Ramos (cell line): ENCODE results near the gene PRKG1.
"Not testable (repeated sequence)": the region's sequence is repeated elsewhere in the genome, so short reads cannot be mapped to it uniquely, and the experiment has no call there.

Experiments
- in situ Hi-C: fragments of 300-500 bp; cut with MboI; formaldehyde crosslinking; loops from one replicate; pipeline ENCODE4 v1.14.3; 2022; ENCODE audit warnings: low sequenced_read_pairs; ENCODE audit not compliant: unreplicated experiment

Gene PRKG1

DNA sequence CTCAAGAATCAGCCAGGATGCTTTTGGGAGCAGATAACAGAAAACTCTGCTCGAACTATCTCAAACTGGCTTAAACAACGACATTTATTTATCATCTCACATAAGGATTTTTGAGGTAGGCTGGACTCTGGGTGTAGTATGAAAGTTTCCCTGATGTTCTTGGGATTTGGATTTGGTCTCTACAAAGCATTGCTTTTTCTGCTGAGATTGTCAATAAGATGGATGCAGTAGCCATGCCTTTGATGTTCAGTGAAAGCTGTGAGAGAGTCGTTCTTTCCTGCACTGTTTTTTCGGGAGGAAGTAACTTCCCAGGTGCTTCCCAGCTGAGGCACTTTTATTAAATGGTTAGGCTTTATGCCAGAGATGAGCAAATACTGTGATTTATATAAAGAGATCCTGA is 181.1 kb downstream of the PRKG1 start:
- in situ Hi-C loops = no loop called here

DNA sequence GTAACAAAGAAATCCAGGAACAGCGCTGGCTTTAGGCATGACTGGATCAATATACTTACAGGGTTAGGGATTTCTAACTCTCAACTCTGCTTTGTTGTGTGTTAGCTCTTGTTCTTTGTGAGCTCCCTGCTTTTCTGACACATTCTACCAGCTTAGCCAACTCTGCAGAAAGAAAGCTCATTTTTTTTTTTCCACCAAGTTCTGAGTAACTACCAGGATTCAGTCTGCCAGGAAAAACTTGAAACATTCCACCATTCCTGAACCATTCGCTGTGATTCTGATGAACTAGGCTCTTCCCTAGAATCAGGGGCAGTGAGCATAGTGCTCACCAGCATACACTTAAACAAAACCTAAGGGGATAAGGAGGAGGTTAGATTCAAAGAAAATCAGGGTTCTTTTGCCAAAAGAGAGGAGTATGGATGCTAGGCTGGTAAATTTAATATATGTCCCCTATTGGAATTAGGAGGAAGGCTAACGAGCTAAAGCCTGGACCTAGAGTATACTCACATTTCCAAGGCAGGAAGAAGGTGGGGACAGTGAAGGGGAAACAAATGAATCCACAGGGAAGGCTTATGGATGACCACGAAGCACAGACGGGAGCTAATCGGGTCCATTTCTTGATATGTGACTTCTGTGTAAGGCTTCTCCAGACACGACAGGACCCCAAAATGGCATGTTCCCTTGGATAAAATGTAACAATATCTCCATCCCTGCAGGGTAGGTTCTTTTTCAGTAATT is 183.4 kb downstream of the PRKG1 start:
- in situ Hi-C loops = no loop called here

DNA sequence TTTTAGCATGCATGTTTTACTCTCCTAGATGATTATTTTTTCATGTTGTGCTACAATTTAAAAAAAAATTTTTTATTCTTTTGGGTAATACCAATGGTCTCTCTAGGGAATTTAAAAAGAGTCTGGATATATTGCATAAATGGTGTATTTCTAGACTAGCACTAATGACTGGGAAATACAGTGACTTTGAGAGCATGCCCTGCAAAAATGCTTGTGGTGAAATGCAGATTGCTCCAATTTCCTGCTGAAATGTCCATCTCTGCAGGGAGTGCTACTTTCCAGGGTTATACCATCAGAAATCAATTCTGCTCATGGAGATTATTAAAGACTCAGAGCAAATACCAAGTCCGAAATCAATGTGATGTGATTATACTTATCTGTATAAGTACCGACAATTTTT is 186.1 kb downstream of the PRKG1 start:
- in situ Hi-C loops = no loop called here

DNA sequence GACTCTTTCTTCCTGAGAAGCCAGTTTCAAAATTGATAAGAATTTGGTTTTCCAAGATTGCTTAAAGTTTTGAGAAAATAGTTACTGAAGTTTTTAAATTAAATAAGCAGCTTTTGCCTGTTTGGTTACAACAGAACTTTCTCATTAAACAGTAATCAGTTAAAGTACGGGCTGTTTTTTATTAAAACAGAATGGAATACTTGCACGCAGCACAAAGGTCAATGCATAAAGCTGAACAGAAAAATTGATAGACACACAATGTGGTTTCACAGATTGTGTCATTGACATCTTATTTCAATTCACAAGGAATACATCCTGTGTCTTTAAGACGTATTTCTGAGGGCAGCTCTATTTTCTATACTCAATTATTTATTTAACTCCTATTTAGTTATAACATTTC is 192.2 kb downstream of the PRKG1 start:
- in situ Hi-C loops = no loop called here

DNA sequence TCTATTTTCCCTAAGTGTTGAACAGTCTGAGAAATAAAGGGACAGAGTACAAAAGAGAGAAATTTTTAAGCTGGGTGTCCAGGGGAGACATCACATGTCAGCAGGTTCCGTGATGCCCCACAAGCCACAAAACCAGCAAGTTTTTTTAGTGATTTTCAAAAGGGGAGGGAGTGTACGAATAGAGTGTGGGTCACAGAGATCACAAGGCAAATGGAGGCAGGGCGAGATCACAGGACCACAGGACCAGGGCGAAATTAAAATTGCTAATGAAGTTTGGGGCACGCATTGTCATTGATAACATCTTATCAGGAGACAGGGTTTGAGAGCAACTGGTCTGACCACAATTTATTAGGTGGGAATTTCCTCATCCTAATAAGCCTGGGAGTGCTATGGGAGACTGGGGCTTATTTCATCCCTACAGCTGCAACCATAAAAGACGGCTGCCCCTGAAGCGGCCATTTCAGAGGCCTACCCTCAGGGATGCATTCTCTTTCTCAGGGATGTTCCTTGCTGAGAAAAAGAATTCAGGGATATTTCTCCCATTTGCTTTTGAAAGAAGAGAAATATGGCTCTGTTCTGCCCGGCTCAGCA is 193.8 kb downstream of the PRKG1 start:
- in situ Hi-C loops = not testable (repeated sequence)

DNA sequence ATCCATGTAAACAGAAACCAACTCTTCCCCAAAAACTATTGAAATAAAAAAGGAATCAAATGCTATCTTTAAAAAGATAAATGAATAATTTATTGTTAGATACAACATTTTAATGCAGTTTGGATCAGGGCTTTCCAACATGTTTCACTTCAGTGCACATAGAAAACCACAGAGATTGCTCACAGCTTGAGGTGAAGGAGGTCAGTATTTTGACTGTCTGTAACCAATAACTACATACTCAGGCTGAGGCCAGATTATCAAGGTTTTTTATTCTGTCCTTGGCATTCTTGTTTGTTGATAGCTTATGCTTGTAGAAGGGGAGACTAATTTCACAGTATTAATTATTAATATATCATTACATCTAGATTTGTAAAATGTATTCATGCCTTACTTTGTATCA is 195.5 kb downstream of the PRKG1 start:
- in situ Hi-C loops = no loop called here

DNA sequence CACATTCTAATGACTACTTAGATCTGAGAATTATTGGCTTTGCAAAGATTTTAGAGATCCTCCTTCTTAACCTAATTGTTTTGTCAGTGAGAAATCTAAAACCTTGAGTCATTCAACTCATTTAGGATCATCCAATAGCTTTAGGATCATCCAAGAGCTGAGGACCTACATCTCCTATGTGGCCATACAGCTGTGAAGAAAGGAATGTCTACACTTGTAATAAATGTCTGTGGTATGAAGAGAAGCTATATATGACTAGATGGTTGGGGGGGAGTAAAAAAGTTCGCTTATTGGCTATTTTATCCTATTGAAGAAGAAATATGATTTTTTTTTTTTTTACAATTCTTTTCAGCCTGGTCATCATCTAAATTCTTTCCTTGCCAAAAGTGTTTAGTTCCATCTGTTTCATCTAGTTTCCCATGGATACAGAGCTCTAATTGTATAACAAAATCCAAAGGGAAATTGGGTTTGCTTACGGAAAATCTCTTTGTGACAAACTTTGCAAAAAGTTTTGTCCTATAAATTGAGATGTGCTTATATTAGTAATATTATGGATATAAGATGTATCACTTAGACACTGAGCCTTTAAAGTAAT is 196.7 kb downstream of the PRKG1 start:
- in situ Hi-C loops = no loop called here

DNA sequence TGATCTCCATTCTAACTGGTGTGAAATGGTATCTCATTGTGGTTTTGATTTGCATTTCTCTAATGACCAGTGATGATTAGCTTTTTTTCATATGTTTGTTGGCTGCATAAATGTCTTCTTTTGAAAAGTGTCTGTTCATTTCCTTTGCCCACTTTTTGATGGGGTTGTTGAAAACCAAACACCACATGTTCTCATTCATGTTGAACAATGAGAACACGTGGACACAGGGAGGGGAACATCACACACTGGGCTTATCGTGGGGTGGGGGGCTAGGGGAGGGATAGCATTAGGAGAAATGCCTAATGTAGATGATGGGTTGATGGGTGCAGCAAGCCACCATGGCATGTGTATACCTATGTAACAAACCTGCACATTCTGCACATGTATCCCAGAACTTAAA is 197.8 kb downstream of the PRKG1 start:
- in situ Hi-C loops = not testable (repeated sequence)

DNA sequence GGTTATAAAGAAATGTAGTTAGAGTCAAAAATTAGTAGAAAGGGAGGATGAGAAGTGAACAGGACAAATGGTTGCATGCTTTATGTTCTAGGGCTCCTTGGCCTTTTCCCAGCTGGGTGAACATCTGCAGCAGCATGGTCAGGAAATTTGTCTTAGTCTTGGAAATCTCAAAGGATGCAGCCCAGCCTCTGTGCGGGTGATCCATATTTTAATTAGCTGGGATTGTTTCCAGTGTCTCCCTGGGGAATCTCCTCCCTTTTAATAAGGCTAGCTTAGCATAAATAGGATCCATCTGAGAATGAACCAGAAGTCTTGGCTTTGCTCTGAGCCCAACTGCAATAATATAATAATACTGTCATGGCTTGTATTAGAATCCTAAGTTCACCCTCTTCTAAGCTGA is 198.3 kb downstream of the PRKG1 start:
- in situ Hi-C loops = no loop called here

DNA sequence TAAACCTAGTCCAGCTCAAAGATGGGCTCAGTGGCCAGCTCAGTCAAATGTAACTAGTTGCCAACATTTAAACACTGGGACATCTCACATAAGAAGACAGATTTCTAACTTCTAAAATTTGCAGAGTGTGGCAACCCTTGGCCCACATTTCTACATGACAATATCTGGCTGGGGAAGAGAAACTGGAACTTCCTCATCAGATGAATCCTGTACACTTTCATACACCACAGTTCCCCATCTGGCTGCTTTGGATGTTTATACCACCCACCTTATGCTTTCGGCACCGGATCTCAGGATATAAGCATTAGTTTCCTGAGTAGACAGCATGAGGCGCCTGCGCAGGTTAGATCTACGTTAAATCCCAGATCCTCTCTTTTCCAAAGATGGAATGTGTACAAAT is 199.3 kb downstream of the PRKG1 start:
- in situ Hi-C loops = no loop called here

DNA sequence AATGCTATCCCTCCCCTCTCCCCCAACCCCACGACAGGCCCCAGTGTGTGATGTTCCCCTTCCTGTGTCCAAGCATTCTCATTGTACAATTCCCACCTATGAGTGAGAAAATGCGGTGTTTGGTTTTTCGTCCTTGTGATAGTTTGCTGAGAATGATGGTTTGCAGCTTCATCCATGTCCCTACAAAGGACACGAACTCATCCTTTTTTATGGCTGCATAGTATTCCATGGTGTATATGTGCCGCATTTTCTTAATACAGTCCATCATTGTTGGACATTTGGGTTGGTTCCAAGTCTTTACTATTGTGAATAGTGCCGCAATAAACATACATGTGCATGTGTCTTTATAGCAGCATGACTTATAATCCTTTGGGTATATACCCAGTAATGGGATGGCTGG is 201.8 kb downstream of the PRKG1 start:
- in situ Hi-C loops = not testable (repeated sequence)

DNA sequence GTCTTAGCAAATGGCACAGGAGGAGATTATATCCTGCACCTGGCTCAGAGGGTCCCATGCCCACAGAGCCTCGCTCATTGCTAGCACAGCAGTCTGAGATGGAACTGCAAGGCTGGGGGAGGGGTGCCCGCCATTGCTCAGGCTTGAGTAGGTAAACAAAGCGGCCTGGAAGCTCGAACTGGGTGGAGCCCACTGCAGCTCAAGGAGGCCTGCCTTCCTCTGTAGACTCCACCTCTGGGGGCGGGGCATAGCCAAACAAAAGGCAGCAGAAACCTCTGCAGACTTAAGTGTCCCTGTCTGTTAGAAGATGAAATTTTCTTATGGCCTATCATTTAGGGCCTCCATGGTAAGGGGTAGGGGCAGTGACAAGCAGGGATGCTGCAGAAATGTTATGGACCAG is 207.1 kb downstream of the PRKG1 start:
- in situ Hi-C loops = not testable (repeated sequence)

DNA sequence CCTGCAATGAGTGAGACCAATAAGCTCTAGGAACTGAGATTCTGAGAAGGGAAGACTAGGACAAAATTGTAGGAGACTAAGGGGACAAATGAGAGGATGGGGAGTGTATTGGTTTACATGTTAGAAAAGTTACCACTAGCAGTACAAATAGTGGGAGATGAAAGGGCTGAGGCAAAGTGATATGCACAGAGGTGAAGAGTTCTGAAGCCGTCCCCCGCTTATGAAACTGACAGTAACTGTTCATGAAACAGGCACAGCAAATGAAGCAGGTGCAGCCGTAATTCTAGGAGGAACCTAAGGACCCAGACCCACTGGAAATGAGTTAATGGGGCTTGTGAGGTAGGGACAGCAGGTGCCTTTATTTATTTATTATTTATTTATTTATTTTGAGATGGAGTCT is 211.3 kb downstream of the PRKG1 start:
- in situ Hi-C loops = no loop called here

DNA sequence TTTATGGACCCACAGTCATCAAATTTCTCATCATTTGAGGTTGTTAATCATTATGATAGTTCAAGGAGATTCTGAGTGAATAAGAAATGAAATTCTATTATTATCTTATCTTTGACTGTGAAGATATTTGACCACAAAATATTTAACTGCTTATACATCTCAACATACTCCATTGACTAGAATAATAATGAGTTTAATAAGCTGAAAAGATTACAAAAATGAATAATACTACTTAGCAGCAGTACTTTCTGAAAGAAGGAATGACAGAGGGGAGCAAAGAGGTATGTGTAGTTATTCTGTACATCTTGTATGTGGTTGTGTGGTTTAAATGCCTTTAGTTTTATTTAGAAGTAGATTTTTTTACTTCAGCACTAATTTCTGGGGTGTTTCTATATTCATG is 214.2 kb downstream of the PRKG1 start:
- in situ Hi-C loops = no loop called here

DNA sequence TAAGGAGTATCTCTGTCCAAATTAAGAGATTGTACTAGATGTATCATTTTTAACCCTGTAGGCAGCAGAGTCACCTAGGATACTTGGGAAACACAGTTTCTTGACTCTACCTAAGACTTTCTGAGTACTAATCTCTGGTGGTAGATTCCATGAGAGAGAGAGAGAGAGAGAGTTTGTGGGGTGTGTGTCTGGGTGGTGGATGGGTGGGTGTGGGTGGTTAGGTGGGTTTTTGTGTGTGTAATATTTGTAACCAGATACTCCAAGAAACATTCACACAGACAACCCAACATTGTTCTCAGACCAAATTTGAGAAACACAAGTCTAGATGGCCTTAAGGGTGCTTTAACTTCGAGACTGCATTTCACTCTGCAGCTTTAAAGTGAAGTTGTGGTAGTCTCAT is 215.2 kb downstream of the PRKG1 start:
- in situ Hi-C loops = no loop called here

DNA sequence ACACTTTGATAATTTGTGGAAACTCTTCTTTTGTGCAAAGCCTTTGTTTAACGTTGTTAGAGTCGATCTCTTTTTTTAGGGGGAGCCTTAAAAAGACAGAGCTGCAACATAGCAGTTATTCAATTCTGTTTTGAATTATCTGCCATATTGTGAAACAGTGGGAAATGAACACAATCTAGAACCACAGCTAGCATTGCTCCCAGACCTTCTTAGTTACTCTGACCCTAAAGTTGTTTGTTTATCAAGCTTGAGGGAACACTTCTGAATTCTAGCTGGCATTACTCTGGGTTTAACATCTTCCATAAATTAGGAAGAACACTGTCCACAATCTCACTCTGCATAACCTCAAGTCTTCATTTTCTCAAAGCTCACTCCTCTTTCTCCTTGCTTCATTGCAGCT is 217.7 kb downstream of the PRKG1 start:
- in situ Hi-C loops = no loop called here

DNA sequence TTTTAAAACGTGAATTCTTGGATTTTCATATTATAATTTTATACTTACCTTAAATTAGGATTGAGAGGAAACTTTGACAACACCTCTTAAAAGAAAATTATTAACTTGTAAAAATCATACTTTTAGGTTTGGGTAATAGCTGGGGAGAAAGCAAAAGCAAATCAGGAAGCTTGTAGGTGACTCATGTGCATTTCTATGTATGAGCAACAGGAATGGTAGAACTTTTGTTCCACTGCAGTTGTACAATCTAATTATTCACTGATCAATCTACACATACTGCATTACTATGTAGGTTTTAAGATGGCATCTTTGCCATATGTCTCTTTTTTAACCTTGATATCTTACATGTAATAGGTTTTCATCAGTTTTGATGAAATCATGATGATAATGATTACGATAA is 223.2 kb downstream of the PRKG1 start:
- in situ Hi-C loops = no loop called here

DNA sequence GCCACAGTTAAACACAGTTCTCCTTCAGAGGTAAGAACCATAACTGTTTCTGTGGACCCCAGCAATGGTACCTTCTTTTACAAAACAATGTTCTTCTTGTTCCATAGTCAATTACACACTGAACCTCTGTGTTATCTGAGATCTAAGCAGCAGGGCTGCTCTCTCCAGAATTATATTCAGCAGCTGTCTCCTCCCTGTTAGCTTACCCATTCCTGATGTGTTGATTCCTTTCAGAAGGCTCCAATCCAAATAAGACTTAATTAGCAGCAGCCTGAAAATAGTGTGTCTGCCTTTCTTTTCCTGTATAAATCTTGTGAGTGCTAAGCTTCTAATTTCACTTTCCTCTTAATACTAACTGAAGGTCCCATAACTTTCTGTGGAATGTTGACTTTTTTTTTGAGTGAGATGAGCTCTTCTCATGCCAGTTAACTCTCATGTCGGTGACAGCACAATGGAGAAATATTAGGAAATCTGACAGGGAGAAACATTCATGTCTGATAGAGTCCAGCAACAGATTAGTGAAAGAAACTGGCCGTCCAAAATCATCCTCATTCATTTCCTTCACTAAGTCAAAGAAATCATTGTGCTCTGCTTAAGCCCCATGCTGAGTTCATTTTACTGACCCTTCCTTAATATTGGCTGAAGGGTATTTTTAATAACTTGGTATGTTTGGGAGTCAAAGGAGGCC is 226.5 kb downstream of the PRKG1 start:
- in situ Hi-C loops = no loop called here

DNA sequence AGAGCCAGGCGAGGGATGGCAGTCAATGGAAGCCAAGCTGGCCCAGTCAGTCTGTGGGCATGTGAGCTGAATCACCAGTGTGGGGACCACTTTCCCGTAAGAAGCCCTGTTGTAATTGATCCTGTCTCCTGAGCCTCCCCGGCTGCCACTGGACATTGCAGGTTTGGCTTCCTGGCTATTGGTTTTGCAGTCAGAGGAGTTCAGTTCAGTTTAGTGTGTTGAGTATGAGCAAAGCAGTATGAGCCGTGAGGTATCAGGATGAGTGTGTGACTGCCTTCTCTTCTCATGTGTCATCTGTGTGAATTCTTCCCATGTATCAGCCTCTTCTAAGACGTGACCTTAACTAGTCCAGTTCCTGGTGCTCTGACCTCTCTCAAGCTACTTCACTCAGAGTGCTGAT is 227.4 kb downstream of the PRKG1 start:
- in situ Hi-C loops = no loop called here

DNA sequence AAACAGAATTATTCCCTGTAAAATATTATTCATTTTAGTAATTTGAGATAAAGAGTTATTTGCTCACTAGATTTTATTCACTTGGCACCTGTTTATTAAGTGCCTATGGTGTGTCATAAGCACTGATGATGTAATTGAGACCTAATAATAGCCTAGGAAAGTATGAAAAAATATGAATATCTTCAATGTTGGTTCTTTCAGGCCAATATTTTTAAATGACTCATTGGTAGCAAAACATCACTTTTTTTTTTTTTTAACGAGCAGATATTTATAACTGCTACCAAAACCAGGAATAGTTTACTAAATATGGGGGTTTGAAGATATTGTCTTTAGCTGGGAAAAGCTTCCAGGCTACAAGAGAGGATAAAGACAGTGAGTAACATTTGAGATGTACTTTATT is 228.0 kb downstream of the PRKG1 start:
- in situ Hi-C loops = no loop called here

DNA sequence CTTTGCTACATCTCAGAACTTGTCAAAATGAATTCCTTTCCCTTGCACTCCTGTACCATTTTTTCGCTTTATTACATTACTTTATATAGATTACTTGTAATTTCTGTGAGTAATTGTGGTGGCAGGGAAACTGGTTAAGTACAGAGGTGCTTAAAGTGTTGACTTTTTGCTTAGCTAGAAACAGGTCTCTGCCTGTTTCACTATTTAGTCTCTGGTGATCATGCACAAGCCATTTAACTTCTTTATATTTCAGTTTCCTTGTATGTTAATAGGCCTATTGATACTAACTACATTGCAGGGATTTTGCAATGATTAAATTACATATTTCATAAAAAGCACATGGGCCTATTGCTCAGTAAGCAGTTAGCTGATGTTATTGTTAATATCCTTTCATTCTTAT is 233.8 kb downstream of the PRKG1 start:
- in situ Hi-C loops = no loop called here
